GM18498 (cell line): ENCODE measurements around the gene TMEM82.

Experiments
- ATAC-seq: cut with Tn5 transposase; IDR thresholded peaks from one replicate; pipeline ENCODE4 v1.9.1; 2021; ENCODE audit warnings: mild to moderate bottlenecking, moderate library complexity; ENCODE audit not compliant: unreplicated experiment

The TMEM82 gene

GRCh38 chr1:15735304-15736037, 6.8 kb upstream of the TMEM82 start:
- no peak for ATAC-seq

DNA sequence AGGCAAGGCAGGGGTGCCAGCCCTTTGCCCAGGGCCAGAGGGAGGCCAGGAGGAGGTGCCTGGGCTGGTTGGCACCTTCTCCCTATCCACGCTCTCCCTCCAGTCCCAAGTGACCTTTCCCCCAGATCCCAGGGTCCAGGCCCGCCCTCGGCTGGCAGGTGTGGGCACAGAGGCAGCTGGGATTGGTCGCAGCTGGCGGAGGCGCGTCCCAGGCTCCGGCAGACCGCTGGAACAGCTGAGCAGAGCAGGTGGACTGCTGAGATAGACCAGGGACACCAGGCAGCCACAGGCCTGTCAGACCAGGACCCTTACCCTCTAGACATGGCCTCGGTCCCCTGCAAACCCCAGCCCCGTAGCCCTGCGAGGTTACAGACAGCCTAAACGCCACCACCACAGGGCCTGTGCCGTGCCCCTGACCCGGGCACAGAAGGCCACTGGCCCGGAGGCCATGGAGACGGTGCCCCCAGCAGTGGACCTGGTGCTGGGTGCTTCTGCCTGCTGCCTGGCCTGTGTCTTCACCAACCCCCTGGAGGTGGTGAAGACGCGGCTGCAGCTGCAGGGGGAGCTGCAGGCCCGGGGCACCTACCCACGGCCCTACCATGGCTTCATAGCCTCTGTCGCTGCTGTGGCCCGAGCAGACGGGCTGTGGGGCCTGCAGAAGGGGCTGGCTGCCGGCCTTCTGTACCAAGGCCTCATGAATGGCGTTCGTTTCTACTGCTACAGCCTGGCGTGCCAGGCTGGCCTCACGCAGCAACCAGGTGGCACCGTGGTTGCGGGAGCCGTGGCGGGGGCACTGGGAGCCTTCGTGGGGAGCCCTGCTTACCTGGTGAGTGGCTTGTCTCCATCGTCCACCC, 6.0 kb upstream of the TMEM82 start, which contains the start of gene SLC25A34:
Gene SLC25A34 (plus strand): TSS at position 221 of the 854 bp plus-strand sequence. CDS start 228 bp downstream, at position 449.
- no peak for ATAC-seq

DNA sequence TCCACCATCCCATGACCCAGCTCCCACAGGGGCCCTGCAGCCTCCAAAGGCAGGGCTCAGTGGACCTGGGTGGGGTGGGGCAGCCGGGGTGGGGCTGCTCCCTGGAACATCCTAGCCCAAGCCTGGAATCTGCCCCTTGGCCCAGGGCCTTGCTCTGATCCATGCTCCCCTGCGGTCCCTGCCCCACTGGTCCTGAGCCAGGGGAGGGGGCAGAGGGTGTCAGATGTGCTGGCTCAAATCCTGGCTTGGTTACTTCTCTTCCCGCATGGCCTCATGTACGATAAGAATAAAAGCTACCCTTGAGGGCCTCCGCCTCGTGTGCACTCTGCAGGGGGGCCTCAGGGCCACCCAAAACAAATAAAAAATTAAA, 5.4 kb upstream of the TMEM82 start:
- no peak for ATAC-seq

GRCh38 chr1:15737324-15738319, 4.7 kb upstream of the TMEM82 start:
- no peak for ATAC-seq

GRCh38 chr1:15738416-15739113, 3.7 kb upstream of the TMEM82 start:
- no peak for ATAC-seq

DNA sequence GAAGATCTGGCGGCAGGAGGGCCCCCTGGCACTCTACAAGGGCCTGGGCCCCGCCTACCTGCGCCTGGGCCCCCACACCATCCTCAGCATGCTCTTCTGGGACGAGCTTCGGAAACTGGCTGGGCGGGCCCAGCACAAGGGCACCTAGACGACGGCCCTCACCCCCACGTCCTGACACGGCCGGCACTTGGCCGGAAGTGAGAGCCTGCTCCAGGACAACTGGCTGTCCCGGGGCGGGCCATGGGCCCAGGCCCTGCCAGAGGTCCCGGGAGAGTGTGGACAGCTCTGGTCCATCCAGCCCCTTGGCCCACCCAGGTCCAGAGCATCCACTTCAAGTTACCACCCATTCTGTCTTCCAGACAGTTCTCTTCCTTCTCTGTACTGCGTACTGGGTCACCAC, 3.0 kb upstream of the TMEM82 start:
- ATAC-seq: no peak

GRCh38 chr1:15739745-15740144, 2.6 kb upstream of the TMEM82 start:
- ATAC-seq: no peak

DNA sequence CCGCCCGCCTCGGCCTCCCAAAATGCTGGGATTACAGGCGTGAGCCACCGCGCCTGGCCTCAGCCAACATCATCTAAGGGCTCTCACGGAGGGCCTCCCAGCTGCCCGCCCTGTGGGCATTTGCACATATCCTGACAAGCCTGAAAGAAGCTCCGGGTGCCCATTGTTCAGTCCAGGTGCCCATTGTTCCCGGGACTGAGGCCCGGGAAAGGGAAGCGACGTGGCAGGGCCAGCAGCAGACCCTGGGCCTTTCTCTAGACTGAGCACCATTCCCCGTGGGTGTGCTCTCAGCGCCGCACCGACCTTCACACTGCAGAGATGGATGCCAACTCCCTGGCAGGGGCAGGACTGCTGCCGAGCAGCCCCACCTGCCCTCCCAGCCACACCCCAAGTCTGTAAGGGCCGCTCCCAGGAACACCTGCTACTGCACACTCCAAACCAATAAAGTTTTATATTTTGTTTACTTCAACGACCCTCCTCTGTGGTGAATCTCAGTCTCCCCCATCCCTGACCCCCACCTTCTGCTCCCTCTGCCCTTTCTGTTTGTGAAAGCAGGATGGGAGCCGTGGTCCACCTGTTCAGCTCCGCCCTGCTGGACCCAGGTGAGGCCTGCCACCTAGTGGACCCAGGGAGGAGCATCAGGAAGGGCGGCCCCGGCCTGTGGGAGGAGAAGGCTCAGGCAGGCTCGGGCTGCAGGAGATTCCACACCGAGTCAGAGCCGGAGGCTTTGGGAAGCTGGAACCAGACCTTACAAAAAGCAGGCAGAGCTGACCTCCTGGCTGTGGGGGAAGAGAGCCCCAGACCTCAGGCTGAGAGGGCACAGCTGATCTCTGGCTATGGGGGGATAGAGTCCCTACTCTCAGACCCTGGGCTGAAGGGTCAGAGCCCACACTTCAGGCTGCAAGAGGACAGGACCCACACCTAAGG, 1.1 kb upstream of the TMEM82 start:
- ATAC-seq: peak; percentile 62

- ATAC-seq: no peak
Measured at GRCh38 chr1:15744122-15744679, 1.9 kb downstream of the TMEM82 start.

DNA sequence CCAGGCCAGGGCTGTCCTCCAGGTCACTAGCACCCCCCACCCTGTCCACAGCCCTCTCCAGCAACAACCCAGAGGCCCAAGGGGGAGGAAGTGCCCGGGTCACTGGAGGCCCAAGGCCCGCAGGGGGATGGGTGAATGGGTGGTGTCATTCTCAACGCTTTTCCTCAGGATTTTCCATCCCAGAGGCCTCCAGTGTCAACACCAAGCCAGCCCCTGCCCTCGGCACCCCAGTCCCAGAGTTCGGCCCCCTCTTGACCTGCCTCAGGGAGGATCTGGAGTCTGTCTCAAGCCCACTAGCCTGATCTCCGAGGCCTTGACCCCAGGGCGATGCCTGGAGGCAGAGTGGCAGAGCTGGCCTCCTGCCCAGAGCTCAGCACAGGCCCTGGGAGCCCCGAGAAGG, 5.1 kb downstream of the TMEM82 start:
- no peak for ATAC-seq

DNA sequence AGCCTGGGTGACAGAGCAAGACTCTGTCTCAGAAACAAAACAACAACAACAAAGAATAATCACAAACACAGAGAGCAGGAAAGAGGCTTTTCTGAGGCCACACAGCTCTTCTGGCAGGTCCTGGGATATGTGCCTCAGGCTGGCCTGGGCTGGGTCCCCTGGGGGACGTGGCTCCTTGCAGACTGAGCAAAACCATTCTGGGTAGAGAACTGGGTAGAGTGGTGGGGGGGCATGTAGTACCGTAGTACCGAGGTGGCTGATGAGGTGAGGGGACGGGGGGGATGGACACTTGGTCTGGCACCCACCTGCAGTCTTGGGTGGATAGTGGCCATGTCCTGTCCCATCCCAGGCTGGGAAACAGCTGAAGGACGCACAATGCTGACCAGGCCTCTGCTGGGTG, 6.0 kb downstream of the TMEM82 start:
- no peak for ATAC-seq

DNA sequence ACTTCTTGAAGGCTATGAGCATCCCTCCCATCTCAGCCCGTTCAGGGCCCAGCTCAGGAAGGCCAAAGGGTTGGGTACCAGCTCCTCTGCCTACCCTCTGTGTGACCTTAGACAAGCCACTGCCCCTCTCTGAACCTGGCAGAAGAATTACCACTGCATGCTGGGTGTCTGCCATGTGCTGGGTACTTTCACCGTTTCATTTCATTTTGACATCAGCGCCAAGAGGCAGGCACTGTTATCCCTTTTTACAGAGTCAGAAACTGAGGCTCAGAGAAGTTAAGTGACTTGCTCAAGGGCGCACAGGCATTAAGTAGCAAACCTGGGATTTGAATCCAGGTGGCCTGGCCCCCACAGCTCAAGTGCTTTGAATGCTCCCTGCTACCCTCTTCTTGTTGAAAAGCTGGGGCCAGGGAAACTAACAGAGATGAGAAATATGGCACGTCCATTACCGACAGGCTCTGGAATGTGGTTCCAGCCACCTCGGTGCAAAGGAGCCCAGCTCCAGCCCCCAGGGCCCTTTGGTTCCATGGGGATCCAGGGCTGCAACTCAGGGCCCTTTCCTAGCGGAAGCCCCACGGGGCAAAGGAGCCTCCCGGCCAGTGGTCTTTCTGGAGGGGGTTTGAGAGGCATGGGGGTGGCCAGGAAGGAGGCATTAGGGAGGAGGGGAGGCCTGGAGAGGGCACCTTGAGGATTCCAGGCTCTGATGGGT, 6.5 kb downstream of the TMEM82 start:
- no peak for ATAC-seq

DNA sequence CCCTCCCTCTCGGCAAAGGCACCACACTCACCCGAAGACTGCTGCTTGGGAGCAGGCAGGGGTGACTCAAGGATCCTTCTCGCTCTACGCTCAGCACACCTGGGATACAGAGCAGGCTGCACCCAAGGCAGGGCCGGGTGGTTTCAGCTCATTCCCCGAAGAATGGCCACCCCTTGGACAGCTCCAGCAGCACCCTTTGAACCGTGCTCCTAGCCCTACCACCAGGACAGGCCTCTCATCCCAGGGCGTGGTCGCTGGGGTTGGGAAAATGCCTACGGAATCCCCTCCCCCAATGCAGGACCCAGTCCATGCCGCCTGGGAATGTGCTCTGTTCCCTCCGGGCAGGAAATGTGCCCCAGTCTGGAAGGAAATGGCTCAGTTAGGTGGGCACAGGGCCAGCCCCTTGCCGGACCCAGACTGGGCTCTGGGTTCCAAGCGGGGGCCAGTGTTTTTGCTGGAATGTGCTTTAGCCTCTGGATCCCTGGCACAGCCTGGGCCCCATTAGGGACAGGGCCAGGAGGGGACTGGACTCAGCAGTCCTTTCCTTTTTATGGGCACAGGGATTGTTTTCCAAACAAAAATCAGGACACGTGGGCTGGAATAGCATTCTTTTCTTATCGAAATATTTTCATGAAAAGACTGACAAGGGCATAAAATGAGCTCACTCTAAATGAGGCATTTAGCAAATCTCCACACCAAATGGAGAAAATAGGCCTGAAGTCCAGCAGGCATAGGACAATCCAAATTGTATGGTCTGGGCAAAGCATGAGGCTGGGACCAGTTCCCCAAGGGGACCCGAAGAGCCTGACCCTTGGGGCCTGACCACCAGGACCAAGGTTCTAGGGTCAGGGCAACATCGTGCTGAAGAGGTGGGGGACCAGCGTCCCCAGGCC, 7.3 kb downstream of the TMEM82 start:
- ATAC-seq: no peak

GRCh38 chr1:15750924-15751323, 8.6 kb downstream of the TMEM82 start:
- no peak for ATAC-seq

- ATAC-seq: no peak
Measured at GRCh38 chr1:15751717-15752116, 9.4 kb downstream of the TMEM82 start.

GRCh38 chr1:15753776-15754175, 11.5 kb downstream of the TMEM82 start:
- no peak for ATAC-seq

- no peak for ATAC-seq
Measured at GRCh38 chr1:15755021-15755645, 12.8 kb downstream of the TMEM82 start.
